Stimulated activated CD8-positive, alpha-beta memory T cell treated with anti-CD3 and anti-CD28 coated beads, Interleukin-7, amount 100 ng/mL, for 4 hours (primary cell): ENCODE measurements around the gene ZNF385D.
"Not testable (repeated sequence)": the region's sequence is repeated elsewhere in the genome, so short reads cannot be mapped to it uniquely, and the experiment has no call there.

ENCODE experiments used
- DNase-seq, 2 donors: peaks; one replicate each; pipeline ENCODE4 v3.0.0-alpha.2; 2020; ENCODE audit warnings: low read depth in 2 of 2

ZNF385D gene

DNA sequence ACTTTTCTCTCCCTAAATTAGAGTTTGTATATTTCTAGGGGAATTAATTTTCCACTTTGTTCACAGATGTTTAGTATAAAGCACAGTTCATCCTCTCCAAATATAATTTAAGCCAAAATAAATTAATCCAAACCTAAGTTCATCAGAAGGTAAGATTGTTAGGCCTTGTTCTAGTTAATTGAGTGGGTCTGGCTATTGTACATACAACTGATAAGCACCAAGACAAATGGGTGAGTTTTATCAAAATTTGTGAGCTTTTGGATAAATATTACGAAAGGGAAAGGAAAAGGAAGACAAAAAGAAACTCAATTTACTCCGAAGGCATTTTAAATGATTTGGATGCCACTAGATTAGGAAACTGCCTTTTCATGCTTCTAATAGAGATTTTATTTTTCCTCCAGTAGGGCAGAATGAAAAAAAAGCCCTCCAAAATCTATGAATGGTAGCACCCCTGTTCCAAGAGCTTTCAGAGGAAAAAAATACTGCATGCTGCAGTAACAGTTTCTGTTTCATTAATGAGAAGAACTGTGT is 304.0 kb downstream of the ZNF385D start:
- DNase-seq: no peak

- DNase-seq: no peak
Measured at GRCh38 chr3:21446027-21446426, 305.0 kb downstream of the ZNF385D start.

GRCh38 chr3:21441821-21442220 is 309.2 kb downstream of the ZNF385D start:
- no peak for DNase-seq

- no peak for DNase-seq
Measured at GRCh38 chr3:21436835-21437234, 314.2 kb downstream of the ZNF385D start.

DNA sequence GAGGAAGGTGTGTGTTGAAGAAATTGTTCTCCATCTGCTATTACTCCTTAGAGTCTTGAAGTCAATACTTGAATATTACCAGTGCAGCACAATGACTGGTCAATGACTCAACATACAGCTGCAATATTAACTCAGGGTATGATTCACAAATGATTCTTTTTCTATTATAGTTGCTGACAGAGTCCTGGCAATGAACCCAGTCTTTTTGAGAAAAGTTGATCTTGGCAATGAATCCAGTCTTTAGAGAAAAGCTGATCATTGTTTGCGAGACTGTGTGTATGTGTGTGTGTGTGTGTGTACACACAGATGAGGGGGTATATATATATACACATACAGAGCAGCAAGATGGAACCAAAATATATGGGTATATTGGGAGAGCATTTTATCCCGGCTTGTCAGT is 315.1 kb downstream of the ZNF385D start:
- DNase-seq: no peak

DNA sequence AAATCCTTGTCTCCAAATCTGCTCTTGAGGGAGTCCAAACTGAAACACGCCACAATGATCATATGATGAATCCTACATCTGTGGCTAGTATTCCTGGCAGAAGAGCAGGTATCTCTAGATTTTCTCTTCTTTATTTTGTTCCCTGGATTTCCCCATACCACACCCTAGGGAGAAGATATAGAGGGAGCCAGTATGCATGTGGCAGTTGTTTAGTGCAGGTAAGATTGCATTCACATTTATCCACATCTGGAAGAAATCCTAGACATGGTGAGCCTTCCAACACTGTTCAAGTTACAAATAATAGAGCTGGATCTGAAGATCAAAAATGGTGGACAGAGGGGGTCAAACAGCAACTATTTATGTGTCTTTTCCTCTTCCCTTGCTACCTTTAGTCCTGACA is 316.7 kb downstream of the ZNF385D start:
- DNase-seq: no peak

- DNase-seq: no peak
Measured at GRCh38 chr3:21433751-21434150, 317.3 kb downstream of the ZNF385D start.

GRCh38 chr3:21426920-21427319 is 324.1 kb downstream of the ZNF385D start:
- DNase-seq: no peak

GRCh38 chr3:21425715-21426114 is 325.3 kb downstream of the ZNF385D start:
- DNase-seq: no peak

- DNase-seq: no peak
Measured at GRCh38 chr3:21421096-21421495, 329.9 kb downstream of the ZNF385D start.

- DNase-seq: no peak
Measured at GRCh38 chr3:21417991-21418390, 333.0 kb downstream of the ZNF385D start.

- no peak for DNase-seq
Measured at GRCh38 chr3:21414506-21414905, 336.5 kb downstream of the ZNF385D start.

DNA sequence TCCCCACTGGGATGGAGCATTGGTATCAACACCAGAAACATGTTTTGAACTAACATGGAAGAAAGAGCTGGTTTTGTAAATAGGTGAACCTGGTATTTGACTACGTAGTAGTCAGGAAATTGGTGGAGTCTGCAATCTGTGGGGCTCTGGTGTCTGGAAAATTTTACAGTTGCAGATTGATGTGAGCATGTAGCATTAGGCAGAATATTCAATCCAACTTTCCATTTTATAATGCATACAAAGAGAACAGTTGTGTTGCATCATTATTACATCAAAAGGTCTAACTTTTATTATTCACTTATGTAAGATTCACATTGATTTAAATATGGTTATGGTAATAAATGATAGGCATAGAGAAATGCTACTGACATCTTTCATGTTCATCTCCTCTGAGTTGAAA is 340.0 kb downstream of the ZNF385D start:
- DNase-seq: no peak

DNA sequence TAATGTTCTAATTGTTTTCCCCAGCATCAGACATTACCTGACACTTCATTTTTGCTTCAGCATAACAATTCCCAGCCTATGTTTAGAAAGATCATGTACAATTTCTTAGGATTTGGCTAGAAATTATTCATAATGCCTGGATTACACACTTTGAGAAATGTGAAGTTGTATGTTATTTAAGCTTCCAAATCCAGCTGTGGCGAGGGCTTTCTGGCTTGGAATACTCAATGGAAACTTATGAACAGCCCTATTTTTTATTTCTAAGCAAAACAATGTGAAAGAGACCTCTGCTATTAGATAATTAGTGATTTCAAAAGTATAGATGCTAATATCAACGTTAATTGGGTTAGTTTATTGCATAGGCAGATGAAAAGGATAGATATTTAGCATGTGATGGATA is 341.6 kb downstream of the ZNF385D start:
- no peak for DNase-seq

GRCh38 chr3:21407743-21408142 is 343.3 kb downstream of the ZNF385D start:
- no peak for DNase-seq

DNA sequence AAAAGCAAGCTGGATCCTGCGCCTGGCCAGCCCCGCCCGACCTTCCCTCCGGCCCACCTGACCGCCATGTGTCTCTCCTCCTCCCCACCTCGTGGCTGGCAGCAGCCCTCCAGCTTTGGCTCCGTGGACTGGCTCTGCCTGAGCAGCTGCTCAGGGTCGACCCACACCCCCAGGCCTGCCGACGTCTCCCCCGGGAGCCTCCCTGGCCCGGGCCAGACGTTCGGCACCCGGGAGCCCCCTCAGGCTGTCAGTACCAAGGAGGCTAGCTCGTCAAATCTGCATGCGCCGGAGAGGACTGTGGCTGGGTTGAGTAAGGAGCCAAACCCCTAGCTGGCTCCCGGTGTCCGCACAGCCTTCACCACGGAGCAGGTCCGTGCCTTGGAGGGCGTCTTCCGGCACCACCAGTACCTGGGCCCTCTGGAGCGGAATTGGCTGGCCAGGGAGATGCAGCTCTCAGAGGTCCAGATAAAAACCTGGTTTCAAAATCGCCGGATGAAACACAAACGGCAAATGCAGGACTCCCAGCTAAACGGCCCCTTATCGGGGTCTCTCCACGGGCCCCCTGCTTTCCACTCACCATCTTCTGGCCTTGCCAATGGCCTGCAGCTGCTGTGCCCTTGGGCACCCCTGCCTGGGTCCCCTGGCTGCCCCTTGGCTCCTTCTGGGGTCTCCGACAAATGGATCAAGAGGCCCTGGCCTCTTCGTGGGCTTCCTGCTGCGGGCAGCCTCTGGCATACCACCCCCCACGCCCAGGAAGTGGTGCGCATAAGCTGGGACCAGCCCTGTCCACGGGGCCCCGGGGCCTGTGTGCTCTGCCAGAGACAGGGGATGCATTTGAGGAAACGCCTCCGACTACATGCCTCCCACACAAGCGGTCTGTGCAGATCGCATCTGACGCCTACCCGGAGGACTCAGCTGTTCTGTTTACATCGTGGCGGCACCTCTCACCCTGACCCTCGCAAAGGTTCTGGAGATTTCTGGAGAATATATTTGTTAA is 345.0 kb downstream of the ZNF385D start:
- DNase-seq: no peak

GRCh38 chr3:21398461-21398860 is 352.5 kb downstream of the ZNF385D start:
- DNase-seq: no peak

GRCh38 chr3:21393683-21394311 is 357.2 kb downstream of the ZNF385D start:
- no peak for DNase-seq

DNA sequence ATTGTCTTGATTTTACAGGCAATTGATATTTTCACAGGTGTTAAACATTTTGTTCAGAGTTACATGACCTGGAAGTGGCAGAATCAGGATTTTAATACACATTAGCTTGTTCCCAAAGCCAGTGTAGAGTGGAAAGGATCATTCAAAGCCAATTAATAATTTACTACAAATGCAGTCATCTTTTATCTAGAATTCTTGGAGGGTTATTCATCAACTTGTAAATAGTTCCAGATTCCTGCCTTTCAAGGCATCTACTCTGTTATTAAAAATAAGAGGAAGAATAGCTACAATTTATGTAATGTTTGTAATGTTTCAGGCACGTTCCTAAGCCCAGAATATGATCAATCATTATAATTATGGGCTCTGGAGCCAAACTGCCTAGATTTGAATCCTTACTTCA is 358.5 kb downstream of the ZNF385D start:
- no peak for DNase-seq

GRCh38 chr3:21390856-21391255 is 360.2 kb downstream of the ZNF385D start:
- no peak for DNase-seq

DNA sequence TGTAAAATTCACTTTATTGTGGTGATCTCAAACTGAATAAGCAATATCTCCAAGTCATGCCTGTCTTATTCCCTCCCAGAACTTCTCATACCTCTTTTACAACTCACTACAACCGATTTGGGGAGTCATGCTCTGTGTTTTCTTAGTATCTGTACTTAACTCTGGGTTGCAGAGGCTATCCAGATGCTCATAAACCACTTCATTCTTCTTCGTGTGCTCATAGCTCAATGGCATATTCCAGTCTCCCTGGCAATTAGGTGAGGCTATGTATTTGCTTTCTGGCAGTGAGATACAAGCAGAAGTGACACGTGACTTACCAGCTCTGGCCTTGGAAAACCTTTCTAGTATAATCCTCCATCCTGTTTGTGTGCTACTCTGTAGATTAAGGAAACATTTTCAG is 360.9 kb downstream of the ZNF385D start:
- DNase-seq: no peak

DNA sequence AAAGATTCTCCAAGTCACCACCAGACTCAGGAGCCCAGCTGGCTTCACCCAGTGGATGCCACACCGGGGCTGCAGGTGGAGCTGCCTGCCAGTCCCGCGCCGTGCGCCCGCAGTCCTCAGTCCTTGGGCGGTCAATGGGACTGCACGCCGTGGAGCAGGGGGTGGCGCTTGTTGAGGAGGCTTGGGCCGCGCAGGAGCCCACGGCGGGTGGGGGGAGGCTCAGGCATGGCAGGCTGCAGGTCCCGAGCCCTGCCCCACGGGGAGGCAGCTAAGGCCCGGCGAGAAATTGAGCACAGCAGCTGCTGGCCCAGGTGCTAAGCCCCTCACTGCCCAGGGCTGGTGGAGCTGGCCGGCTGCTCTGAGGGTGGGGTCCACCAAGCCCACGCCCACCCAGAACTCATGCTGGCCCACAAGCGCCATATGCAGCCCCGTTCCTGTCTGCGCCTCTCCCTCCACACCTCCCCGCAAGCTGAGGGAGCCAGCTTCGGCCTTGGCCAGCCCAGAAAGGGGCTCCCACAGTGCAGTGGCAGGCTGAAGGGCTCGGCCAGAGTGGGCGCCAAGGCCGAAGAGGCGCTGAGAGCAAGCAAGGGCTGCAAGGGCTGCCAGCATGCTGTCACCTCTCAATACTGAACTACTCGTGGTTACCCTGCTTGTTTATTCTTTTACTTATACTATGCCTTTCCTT is 363.7 kb downstream of the ZNF385D start:
- DNase-seq: not testable (repeated sequence)
